Vagina (tissue), 2 donors: ENCODE results near the gene ZNHIT2. TPM values are rescaled to one million over a fixed set of nuclear protein-coding genes. Genes with fewer than 3 reads are reported as not detected.

Experiments
- DNase-seq, 2 donors: peaks; one replicate each; pipeline ENCODE4 v3.0.0-alpha.2; 2017; ENCODE audit errors: extremely low spot score in 2 of 2
- H3K27ac ChIP-seq: fragments of 200-600 bp; sonication (generic); one replicate; pipeline ENCODE4 v1.5.1; 2019
- H3K27me3 ChIP-seq: fragments of 200-600 bp; sonication (generic); one replicate; pipeline ENCODE4 v1.5.1; 2019
- H3K36me3 ChIP-seq, 2 donors: fragments of 200-600 bp; sonication (generic); one replicate each; pipeline ENCODE4 v1.5.1; 2017 to 2019
- H3K4me1 ChIP-seq: fragments of 200-600 bp; sonication (generic); one replicate; pipeline ENCODE4 v1.5.1; 2019
- H3K4me3 ChIP-seq, 2 donors: fragments of 200-600 bp; sonication (generic); 1 replicate in 1 of 2; 2 replicates in 1 of 2; pipeline ENCODE4 v1.5.1; 2016 to 2019
- H3K9me3 ChIP-seq: fragments of 200-600 bp; sonication (generic); one replicate; pipeline ENCODE4 v1.5.1; 2019
- CTCF ChIP-seq, 3 experiments: fragments of 450-650 bp in 2 of 3; fragments of 200-600 bp in 1 of 3; sonication (generic) in 1 of 3; IDR thresholded peaks; one replicate each; pipeline ENCODE4 v1.5.1; 2017 to 2019; ENCODE audit warnings: antibody characterized with exemption in 3 of 3, mild to moderate bottlenecking in 2 of 3, moderate library complexity in 2 of 3
- POLR2A ChIP-seq, 2 donors: fragments of 450-650 bp; IDR thresholded peaks; one replicate each; pipeline ENCODE4 v1.6.1; 2017; ENCODE audit warnings: antibody characterized with exemption in 2 of 2, mild to moderate bottlenecking in 2 of 2, moderate library complexity in 2 of 2
- POLR2AphosphoS5 ChIP-seq, 2 donors: sonication (generic); formaldehyde crosslinking; IDR thresholded peaks; one replicate each; pipeline ENCODE4 v1.9.0; 2017; ENCODE audit warnings: antibody characterized with exemption in 2 of 2, mild to moderate bottlenecking in 2 of 2, low read depth in 1 of 2; ENCODE audit not compliant: insufficient read depth in 1 of 2
- intact Hi-C: fragments of 100-400 bp; cut with DNase I; formaldehyde crosslinking; loops from one replicate; pipeline ENCODE4 v1.15.1; 2023
- total RNA-seq: library from RNA; depleted of rRNA; stranded (reverse); fragments of >200 nt; gene quantifications from one replicate; pipeline ENCODE4 v1.2.3, GENCODE V29; 2016

Gene ZNHIT2
- total RNA-seq, 1 donor from 2014 or later: 15.7 TPM

GRCh38 chr11:65147352-65148075, 30.0 kb upstream of the ZNHIT2 start:
- no peak overlapping the region for H3K27ac ChIP-seq
- peaks cover 20% of the 10 kb centered on the region for H3K4me1 ChIP-seq
- DNase-seq: no peak
- intact Hi-C loops: no loop called here
- no peaks in the 10 kb centered on the region for H3K9me3 ChIP-seq
- no peaks in the 10 kb centered on the region for H3K36me3 ChIP-seq
- H3K27me3 ChIP-seq: no peaks in the 10 kb centered on the region
- TF ChIP-seq CTCF (IDR thresholded peaks at IDR 0.05): no peak
- TF ChIP-seq POLR2A (IDR thresholded peaks at IDR 0.05): no peak
- TF ChIP-seq POLR2AphosphoS5 (IDR thresholded peaks at IDR 0.05; ENCODE audit: insufficient read depth in 1 of 2, low read depth in 1 of 2): no peak
- no peak overlapping the region for H3K4me3 ChIP-seq

DNA sequence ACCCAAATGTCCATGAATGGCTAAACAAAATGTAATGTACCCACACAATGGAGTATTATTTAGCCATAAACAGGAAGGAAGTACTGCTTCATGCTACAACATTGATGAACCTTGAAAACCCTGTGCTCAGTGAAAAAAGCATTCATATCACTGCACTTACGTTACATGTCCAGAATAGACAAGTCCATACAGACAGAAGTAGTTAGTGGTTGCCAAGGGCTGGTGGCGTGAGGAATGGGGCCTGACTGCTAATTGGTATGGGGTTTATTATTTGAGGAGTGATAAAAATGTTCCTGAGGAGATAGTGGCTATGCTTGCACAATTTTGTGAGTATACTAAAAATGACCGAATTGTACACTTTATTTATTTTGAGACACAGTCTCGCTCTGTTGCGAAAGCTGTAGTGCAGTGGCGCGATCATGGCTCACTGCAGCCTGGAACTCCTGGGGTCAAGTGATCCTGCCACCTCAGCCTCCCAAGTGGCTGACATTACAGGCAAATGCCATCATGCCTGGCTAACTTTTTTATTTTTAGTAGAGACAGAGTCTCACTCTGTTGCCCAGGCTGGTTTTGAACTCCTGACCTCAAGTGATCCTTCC, 24.5 kb upstream of the ZNHIT2 start:
- no peak for TF ChIP-seq CTCF (IDR thresholded peaks at IDR 0.05)
- TF ChIP-seq POLR2A (IDR thresholded peaks at IDR 0.05): no peak
- TF ChIP-seq POLR2AphosphoS5 (IDR thresholded peaks at IDR 0.05; ENCODE audit: insufficient read depth in 1 of 2, low read depth in 1 of 2): no peak
- Histone ChIP-seq H3K36me3 (no peaks in the 10 kb centered on the region), H3K27ac (no peak overlapping the region), H3K4me3 (no peak overlapping the region), H3K9me3 (no peaks in the 10 kb centered on the region), H3K4me1 (no peaks in the 10 kb centered on the region), H3K27me3 (no peaks in the 10 kb centered on the region)
- intact Hi-C loops: no loop called here
- no peak for DNase-seq

GRCh38 chr11:65136515-65137096, 19.1 kb upstream of the ZNHIT2 start:
- intact Hi-C loops: no loop called here
- no peak overlapping the region for H3K4me3 ChIP-seq
- no peak for DNase-seq
- H3K36me3 ChIP-seq: peaks cover 0 to 9% of the 10 kb centered on the region in 2 donors
- no peak overlapping the region for H3K27ac ChIP-seq
- H3K27me3 ChIP-seq: no peaks in the 10 kb centered on the region
- TF ChIP-seq POLR2AphosphoS5 (IDR thresholded peaks at IDR 0.05; ENCODE audit: insufficient read depth in 1 of 2, low read depth in 1 of 2) (no peak), POLR2A (IDR thresholded peaks at IDR 0.05) (no peak), CTCF (IDR thresholded peaks at IDR 0.05) (no peak)
- H3K4me1 ChIP-seq: peaks cover 30% of the 10 kb centered on the region
- H3K9me3 ChIP-seq: no peaks in the 10 kb centered on the region

DNA sequence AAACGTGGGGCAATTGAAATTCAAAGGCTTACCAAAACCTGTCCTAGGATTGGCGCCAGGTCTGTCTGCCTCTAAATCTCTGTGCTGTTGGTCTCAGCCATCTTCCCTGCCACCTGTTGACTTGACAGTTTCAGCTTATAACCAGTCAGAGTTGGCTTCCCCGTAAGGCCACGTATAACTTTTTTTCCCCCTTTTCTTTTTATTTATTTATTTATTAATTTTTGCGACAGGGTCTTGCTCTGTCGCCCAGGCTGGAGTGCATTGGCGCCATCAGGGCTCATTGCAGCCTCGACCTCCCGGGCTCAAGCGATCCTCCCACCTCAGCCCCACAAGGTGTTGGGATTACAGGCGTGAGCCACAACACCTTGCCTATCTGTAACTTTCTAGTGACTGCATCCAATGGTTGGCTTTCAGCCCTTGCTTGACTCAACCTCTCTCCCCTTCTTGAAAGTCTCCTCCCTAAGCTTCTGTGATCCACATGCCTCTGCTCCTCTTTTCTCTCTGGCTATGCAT, 18.2 kb upstream of the ZNHIT2 start:
- intact Hi-C loops: loop anchor here (2.0 kb wide), 1 partner anchor 45 kb away; the partner anchor contains the start of gene CAPN1
- H3K36me3 ChIP-seq: peaks cover 0 to 18% of the 10 kb centered on the region in 2 donors
- no peaks in the 10 kb centered on the region for H3K27me3 ChIP-seq
- no peak for TF ChIP-seq CTCF (IDR thresholded peaks at IDR 0.05)
- no peak for TF ChIP-seq POLR2AphosphoS5 (IDR thresholded peaks at IDR 0.05; ENCODE audit: insufficient read depth in 1 of 2, low read depth in 1 of 2)
- no peak for TF ChIP-seq POLR2A (IDR thresholded peaks at IDR 0.05)
- H3K4me3 ChIP-seq: peak overlapping the region; percentile 87 to 89
- no peaks in the 10 kb centered on the region for H3K9me3 ChIP-seq
- H3K4me1 ChIP-seq: peaks cover 30% of the 10 kb centered on the region
- DNase-seq: no peak
- peak overlapping the region; percentile 94 for H3K27ac ChIP-seq
